Right renal pelvis (tissue), 4 donors: ENCODE measurements around the gene NPTN. TPM values are rescaled to one million over a fixed set of nuclear protein-coding genes. Genes with fewer than 3 reads are reported as not detected.

ENCODE experiments used
- DNase-seq, 4 donors: peaks; one replicate each; pipeline ENCODE4 v3.0.0-alpha.2; 2013; ENCODE audit warnings: low read depth in 4 of 4, low spot score in 3 of 4, missing footprints in 1 of 4
- polyA plus RNA-seq, 4 donors: library from polyadenylated mRNA; unstranded; fragments of 120-200 nt; gene quantifications; one replicate each; pipeline ENCODE4 v1.2.1, GENCODE V29; 2013; ENCODE audit not compliant: insufficient read length in 4 of 4

NPTN gene
- polyA plus RNA-seq, 4 donors: 180 to 205 (median 198) TPM

GRCh38 chr15:73524919-73525318 lies 108.3 kb downstream of the NPTN start:
- no peak for DNase-seq

DNA sequence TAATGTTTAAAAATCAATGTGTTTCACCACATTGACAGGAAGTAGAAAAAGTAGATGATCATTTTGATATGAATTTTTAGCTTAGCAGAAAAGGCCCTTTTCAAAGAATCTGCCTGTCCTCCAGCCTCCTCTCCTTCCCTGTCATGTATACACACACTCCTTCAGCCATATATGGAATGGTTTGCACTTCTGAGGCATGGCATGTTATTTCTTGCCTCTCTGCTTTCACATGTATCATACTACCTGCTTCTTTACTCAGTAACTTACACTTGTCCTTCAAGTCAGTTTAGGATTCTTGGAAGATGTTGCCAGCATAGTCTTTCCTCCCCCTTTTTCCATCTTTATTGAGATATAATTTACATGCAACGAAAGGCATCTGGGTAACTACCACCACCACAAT lies 111.2 kb downstream of the NPTN start:
- no peak for DNase-seq

GRCh38 chr15:73518876-73519733 lies 114.1 kb downstream of the NPTN start:
- no peak for DNase-seq

DNA sequence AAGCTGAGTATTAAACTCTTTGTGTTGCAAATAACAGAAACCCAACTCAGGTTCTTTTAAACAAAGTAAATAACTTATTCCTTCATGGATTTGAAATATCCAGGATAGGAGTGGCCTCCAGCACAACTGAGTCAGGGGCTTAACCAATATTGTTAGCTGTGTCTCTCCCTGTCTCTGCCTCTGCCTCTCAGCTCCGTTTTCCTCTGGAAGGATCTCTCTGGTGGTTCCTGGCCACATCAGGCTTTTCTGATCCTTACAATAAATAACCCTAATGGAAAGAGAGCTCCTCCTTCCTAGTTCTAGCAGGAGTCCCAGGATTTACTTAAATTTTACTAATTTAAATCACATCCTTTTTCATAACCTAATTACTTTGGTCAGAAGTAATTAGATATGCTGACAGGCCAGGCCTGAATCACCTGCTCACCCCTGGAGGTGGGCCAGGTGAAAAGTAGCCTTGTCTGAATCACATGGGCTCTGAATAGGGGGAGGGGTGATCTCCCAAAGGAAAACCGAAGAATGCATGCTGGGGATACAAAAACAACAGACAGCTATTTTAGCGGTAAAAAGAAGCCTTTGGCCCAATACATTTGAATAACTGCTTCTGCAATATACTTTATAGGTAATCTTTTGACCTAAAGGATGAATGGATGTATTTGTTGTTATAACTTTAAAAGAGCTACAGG lies 114.9 kb downstream of the NPTN start:
- no peak for DNase-seq

GRCh38 chr15:73517566-73517965 lies 115.6 kb downstream of the NPTN start:
- DNase-seq: no peak

DNA sequence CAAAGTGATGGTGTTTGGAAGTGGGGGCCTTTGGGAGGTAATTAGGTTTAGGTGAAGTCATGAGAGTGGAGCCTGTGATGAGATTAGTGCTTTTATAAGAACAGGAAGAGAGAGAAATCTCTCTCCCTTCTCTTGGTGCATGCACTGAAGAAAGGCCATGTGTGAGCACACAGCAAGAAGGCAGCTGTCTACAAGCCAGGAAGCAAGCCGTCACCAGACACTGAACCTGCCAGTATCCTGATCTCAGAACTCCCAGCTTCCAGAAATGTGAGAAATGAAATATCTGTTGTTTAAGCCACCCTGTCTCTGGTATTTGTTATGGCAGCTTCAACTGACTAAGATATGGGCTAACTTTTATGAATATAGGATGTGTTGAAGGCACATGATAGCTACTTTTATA lies 117.7 kb downstream of the NPTN start:
- DNase-seq: no peak

Other genes starting within 250 kb of the NPTN start
- gene REC114, start 190.2 kb downstream of the NPTN start, polyA plus RNA-seq: not detected
- 100 to 1,000 TPM; 162 to 176 (median 171) TPM for gene CD276, start 51.0 kb upstream of the NPTN start, polyA plus RNA-seq
- 10 to 100 TPM; 16.7 to 29.0 (median 21.8) TPM for gene INSYN1, start 120.0 kb upstream of the NPTN start, polyA plus RNA-seq
- not detected for gene TBC1D21, start 240.2 kb upstream of the NPTN start, polyA plus RNA-seq